DMS114 treated with DMSO at 0.1 percent for 48 hours (cell line): ENCODE results near the gene DRD2.

Source experiments
- DNase-seq: peaks from one replicate; lab custom pipeline; 2025; ENCODE audit not compliant: unreplicated experiment; lab: John Stamatoyannopoulos, UW

Gene DRD2

DNA sequence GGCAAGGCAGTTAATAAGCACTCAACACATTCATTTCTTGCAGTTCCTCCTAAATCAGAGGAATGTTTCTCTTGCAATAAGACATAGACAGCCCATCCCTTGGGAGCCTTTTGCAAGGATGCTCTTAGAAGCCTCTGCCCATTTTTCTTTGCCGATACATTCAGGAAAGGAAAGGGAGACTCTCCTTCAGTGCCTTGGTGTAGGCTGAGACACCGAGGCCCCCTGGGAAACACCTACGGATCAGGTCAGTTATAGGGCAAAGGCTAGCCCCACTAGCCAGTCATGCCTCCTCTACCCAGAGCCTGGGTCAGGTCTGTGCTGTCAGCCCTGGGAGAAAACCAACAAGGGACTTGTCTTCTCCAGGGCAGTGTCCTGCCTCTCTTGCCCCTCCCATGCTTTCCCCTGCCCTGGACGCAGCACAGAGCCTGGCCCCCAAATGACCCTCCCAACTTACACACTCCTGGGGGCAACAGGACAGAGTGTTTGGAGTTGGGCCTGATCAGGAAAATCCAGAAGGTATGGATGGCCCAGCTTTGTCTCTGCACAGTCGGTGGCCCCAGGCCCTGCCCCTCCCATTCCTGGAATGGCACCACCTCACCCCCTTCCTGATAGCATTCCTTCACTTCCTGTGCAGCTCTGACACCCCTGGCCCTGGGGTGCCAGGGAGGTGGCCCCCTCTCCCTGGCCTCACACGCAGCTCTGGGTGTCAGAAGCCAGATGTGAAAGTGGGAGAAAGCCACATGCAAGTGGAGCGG lies 69.3 kb downstream of the DRD2 start:
- DNase-seq: no peak

DNA sequence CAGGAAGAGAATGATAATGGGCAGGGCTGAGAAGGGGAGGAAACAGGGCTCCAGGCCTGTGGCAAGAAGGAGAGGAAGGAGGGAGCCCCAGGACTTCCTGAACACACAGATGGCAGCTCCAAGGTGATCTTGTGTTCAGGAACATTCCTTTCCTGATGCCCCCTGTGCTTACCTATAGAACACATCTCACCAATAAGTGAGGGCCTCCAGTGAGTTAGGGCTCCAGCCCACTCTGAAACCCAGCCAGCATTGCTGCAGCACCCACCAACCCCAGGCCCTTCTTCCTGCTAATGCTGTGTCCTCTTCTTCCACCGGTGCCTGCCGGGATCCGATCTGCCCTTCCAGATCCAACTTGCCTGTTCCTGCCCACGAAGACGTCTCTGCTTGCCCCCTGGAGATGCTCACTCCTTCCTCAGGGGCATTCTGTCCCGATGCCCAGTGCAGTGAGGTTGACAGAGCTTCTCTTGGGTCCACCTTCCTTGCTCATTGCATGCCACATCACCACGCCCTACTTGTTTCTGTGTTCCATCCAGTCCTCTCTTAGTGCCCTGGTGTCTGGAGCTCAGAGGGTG lies 70.3 kb downstream of the DRD2 start:
- no peak for DNase-seq

DNA sequence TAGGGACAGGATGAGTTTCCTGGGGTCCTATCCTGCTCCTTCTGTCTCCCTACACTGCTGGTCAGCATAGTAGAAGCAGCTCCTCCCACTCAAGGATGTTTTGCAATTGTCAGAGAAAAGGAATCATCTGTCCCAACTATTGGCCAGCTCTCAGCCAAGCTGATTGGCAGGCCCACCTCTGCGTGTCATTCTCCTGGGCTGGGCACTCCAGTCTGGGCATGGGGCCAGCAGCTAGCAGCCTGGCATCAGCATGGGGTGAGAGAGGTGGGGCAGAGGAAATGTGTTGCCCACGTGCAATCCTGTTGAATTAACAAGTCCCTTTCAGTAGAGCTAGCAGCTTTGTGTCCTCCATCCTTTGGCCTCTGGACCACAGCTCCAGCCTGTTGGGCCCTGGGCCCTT lies 73.5 kb downstream of the DRD2 start:
- DNase-seq: no peak

DNA sequence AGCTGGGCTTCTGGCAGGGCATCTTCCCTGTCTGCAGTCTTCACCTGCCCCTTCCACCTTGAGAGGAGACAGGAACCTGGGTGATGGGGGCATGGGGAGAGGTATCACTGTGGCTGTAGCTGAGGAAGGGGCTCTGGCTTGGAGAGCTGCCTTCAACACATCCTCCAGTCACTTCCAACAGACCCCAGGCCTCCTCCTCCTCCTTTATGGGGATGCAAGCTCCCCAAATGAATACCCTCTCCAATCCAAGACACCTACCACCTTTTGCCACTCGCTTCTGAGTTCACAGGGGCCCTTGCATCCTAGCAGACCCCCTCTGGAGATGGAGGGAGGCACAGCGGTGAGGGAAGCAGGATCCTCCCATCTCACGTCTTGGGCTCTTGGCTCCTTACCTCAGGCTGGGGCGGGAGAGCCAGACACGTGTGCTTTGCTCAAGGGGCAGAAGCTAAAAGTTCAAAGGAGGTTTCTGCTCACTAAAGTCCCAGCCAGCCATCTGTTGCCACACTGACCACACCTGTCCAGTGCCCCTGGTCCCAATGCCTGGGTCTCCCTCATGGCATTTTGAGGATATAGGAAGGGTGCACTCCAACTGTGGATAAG lies 74.5 kb downstream of the DRD2 start:
- DNase-seq: no peak

DNA sequence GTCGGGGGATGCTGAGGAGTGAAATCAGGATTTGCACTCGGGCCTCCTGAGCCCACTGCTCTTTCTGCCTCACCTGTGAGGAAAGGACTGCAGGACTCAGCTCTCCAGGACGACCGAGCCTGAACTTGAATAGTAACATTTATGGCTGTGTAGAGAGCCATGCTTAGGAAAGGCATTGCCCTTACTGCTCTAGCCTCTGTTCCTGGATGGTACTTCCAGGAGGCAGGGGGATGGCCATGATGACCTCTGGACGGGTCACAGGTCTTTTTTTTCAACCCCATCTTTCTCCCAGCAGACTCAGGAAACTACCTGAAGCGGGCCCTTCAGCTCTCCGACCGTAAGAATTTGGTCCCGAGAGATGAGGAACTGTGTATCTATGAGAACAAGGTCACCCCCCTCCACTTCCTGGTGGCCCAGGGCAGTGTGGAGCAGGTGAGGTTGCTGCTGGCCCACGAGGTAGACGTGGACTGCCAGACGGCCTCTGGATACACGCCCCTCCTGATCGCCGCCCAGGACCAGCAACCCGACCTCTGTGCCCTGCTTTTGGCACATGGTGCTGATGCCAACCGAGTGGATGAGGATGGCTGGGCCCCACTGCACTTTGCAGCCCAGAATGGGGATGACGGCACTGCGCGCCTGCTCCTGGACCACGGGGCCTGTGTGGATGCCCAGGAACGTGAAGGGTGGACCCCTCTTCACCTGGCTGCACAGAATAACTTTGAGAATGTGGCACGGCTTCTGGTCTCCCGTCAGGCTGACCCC lies 76.3 kb downstream of the DRD2 start:
- no peak for DNase-seq

DNA sequence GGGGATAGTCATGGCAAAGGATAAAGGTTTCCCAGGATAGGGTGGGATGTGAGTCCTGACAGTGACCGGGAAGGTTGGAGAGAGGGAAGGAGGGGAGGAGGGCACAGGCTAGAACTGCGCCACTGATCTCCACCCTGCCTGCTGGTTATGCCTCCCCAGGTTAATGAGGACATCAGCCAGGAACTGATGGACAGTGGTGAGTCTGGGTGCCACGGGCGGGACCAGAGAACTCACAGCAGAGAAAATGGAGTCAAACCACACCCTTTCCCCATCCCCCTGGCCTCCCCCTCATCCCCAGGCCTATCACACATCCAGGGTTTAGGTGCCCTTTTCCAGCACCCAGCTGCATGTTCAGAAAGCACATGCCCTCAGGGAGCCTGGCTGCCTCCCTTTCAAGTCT lies 77.4 kb downstream of the DRD2 start:
- DNase-seq: no peak

DNA sequence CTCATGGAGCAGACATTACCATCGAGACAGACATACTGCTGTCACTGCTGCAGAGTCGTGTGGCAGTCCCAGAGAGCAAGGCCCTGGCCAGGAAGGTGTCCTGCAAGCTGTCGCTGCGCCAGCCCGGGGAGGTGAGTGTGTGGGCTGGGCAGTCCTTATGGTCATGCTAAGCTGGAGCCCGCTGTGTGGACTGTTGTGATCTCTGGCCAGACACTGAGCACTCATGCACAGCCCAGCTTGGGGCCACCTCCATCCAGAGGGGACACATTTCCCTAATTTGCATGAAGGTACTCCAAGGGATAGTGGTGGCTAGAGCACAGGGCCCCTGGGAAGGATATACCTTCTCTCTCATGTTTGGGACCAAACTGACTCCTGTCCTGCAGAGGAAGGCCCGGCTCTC lies 78.0 kb downstream of the DRD2 start:
- DNase-seq: no peak

DNA sequence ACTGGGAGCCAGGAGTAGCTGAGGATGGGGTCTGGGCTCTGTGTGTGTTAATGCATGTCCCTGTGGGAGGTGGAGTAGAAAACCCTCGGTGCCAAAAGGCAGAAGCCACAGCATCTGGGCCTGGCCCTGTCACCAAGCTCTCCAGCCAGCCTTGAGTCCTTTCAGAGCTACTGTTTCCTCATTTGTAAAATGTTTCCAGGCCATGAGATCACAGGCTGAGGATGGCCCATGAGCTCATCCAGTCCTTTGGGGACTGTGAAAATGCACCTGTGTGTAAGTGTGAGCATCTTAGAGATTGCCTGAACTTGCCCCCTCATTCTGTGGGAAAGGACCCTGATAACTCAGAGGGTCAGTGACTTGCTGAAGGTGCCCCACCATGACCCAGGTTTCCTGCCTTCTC lies 78.5 kb downstream of the DRD2 start:
- DNase-seq: no peak

DNA sequence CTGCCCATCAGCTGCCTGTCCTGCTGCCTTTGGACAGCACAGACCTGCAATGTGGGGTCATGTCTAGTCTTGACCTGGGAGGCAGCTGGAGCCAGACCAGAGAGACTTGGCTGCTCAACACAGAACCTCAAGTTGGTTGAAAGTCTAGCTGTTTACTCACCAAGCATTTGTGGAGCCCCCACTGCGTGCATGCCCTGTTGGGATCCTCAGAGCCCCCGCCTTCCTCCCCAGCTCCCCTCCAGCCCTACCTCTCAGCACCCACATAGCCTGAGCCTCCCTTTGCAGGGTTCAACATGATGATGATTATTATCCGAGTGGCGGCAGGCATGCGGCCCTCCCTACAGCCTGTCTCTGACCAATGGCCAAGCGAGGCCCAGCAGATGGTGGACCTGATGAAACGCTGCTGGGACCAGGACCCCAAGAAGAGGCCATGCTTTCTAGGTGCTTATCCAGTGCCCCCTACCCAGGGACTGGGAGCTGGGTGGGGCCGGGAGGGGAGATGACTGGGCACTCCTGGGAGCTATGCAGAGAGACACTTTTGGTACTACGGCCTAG lies 79.3 kb downstream of the DRD2 start:
- no peak for DNase-seq

DNA sequence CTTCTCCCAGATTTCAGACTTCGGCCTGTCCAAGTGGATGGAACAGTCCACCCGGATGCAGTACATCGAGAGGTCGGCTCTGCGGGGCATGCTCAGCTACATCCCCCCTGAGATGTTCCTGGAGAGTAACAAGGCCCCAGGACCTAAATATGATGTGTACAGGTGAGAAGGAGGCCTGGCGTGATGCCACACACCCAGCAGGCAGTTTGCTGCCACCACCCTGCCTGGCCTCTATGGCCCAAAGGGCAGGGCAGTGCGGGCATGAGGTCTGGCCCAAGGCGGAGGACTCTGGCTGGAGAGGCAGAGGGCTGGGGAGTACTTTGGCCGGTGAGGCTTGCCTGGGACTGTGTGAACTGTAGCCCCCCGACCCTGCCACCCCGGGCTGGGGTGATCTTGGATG lies 80.3 kb downstream of the DRD2 start:
- no peak for DNase-seq

DNA sequence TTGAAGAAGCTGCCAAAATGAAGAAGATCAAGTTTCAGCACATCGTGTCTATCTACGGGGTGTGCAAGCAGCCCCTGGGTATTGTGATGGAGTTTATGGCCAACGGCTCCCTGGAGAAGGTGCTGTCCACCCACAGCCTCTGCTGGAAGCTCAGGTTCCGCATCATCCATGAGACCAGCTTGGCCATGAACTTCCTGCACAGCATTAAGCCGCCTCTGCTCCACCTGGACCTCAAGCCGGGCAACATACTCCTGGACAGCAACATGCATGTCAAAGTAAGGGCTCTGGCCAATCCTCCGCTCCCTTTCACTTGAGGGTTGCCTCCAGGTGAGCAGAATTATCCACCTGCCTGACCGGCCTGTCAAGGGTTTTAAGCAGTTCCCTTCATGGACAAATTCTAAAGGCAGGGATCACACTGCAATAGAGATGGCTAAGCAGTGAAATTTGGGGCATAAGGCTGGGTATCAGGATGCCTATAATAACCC lies 81.7 kb downstream of the DRD2 start:
- no peak for DNase-seq

DNA sequence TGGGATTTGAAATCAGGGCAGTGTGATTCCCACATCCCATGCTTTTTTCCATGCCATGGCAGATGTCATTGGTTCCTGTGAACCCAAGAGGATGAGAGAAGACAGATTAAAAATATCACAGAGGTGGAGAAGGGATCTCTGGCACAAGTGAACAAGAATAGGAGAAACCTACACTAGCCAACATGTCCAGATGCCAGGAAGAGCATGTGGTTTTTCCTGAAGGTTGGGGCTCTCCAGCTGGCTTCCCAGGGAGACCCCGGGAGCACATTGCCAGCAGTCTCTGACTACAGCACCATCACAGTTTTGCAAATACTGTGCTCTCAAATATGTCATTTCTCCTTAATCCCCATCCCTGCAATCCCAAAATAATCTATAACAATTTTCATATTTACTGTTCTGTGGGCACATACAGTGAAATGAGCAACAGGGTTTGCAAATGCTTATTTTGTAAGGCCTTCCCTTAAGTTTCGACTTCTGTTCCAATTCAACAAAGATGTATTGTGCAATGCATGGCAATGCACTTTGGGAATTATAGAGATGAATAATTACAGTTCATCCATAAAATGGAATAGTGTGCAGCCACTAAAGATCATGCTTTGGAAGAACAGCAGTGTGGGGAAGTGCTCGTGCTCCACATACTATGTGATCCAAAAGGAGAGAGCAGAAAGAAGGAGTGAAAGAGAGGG lies 82.8 kb downstream of the DRD2 start:
- DNase-seq: no peak

DNA sequence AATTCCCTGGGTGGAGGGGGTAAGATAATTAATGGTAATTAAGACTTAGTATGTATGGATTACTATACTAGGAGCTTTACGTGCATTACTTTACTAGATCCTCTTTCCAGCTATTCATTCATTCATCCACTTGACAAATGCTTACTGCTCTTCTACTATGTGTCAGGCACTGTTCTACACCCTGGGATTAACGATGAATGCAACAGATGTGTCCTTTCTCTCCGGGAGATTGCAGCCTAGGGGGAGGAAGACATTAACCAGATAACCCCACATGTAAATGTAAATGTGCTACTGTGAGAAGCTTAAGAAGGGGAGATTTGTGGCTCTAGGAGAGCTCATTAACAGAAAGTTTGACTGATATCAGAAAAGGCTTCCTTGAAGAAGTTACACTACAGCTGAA lies 85.9 kb downstream of the DRD2 start:
- DNase-seq: no peak

DNA sequence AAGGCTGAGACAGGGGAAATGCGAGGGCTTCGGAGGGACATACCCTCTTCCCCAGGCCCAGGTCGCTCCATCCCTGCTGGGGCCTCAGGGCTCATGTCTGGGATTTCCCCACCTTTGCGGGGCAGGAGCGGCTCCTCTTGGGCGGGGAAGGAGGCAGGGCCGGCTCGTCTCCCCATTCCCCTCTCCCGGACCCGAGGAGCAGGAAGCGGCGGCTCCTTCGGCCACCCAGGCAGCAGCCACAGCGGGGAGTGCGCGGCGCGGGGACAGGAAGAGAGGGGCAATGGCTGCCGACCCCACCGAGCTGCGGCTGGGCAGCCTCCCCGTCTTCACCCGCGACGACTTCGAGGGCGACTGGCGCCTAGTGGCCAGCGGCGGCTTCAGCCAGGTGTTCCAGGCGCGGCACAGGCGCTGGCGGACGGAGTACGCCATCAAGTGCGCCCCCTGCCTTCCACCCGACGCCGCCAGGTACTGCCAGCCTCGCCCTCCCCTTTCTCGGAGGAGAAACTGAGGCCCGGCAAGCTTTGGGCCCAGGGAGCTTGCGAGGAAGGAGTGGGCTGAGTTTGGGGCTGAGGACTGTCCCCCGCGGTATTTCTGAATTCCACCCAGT lies 87.5 kb downstream of the DRD2 start, which contains the start of gene ANKK1:
TSS of gene ANKK1 (plus strand) at position 175 of the 607 bp plus-strand sequence. CDS start at position 281, 106 bp downstream.
- no peak for DNase-seq

DNA sequence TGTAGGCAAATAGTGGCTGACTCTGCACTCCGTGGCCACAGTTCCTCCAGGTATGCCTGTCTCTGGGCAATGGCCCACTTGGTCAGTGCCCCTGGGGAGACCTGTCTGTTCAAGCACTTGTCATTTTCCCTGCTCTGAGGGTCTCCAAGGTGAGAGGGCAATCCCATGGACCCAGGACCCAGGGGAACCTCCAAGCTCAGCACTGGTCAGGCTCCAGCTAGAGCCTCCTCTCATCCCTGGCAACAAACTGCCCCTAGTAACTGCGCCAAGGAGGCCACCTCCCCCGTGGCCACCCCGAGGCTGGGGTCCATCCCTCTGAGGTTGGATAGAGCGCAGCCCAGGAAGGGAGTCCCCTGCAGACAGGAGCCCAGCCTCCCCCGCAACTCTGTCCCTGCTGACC lies 88.3 kb downstream of the DRD2 start:
- no peak for DNase-seq

DNA sequence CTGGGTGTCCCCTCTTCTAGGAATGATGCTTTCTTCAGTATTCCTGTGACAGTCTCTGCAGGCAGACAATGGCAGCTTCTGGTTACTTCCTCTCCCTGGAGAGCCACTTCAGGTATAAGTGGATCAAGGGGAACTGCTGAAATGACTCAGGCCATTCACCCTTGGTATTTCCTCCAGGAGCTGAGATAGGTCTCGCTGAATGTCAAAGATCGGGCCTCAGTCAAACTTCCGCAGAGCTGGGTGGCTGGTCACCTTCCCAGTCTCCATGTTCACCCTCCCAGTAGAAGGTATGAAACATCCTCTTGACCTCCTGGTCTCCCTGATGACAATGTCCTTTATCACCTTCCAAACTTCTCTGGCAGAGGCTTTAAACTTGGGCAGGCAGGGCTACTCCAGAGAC lies 89.4 kb downstream of the DRD2 start:
- DNase-seq: no peak

DNA sequence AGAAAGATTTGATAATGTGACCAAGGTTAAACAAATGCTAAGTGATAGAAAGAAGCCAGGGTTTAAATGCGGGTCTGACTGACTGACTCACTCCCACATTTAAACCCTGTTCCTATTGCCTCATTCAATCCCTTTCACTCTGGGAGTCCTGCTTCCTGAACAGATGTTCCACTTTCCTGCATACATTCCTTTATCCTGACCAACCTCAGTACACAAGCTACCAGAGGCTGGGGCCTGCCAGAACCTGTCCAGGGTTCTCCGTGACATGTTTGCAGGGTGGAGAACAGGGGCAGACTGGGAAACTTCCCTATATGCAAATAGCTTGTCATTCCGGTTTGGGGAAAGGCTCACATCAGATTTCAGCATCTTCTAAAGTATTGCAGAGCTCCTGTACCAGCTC lies 90.6 kb downstream of the DRD2 start:
- no peak for DNase-seq

DNA sequence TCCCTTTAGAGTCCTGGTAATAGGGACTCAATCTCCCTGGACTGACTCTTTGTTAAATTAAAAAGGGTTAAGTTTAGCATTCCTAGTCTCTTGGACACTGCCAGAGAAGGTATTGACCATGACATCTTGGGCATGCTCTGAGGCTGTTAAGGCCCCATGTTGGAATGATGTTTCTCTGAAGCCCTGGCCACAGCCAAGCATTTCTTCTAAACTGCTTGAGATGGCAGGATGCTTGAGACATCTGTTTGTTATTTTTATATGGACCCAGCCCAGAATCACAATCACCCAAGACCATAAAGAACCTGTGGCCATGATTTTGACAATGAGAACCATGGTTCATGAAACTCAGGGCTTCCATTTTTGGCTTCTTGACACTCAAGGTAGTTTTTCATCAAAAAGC lies 93.1 kb downstream of the DRD2 start:
- no peak for DNase-seq

DNA sequence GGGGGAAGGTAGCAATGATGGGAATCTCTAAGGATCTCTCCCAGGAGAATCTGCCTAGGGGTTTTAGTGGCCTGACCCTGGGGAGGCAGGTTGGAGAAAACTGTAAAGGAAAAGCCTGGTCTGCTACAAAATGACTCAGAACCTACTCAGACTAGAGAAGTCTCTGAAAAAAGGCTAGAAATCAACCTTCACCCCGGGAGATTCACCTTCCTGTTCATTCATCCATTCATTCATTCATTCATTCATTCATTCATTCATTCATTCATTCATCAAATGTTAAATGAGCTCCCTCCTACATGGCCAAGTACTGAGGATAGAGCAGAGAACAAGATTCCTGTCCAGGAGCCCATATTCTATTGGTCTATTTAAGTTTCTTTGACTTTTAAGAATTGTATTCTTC lies 96.5 kb downstream of the DRD2 start:
- no peak for DNase-seq

DNA sequence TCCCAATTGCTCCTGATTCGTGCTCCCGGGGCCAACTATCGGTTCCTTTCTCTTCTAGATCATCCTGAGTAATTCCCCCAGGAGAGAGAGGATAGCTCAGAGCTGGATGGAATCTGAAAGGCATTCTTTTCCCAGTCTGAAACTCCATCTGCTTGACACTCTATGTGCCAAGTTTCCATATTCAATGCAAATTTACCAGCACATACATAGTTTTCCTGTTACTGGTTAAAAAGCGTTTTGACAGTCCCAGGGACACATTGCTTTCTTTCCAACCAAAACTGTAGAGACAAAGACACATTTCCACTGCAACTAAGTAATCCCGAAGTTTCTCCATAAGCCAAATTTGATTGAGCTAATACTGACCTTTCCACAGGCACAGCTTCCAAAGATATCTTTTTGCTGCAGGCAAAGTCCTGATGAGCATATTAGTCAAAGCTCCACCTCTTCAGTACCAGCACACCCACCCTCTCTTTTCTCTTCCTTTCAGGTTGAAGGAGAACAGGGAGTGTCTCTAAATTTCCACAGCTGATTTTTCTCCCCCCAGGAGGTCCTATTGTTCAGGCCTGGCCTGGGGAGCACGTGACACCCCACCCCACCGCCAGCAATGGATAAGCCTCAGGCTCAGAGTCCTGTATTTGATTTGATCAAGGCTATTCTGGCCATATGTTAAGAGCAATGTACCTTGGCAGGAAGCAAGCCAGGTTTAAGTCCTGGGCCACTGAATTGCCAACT lies 97.4 kb downstream of the DRD2 start:
- DNase-seq: no peak
